ENCODE measurements around the gene FGFR1OP2.

DNA sequence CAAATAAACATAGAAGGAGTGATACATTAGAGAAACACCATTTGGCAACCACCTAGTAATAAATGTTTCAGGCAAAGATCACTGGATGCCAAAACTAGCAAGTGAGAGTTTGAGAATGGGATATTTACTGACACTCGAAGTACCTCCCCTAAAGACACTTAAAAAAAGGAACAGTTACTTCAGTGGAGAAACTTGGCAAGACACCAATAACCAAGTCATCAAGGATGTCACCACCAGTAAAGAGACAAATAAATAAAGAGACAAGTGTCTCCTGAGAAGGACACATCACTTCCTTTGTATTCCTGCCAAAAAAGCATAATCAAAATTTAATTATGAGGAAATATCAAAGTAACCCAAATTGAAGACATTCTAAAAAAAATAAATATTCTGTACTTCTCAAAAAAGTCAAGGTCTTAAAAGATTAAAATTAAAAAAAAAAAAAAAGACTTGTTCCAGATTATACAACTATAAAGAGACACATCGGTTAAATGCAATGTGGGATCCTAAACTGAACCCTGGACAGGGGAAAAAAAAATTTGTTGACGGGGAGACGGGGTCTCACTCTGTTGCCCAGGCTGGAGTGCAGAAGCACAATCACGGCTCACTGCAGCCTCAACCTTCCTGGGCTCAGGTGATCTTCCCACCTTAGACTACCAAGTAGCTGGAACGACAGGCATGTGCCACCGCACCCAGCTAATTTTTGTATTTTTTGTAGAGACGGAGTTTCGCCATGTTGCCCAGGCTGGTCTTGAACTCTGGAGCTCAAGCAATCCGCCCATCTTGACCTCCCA lies 49.6 kb downstream of the FGFR1OP2 start:
- TF ChIP-seq GABPA (IDR thresholded peaks at IDR 0.05; ENCODE audit: low read depth): no peak
- TF ChIP-seq, protein P1, sequence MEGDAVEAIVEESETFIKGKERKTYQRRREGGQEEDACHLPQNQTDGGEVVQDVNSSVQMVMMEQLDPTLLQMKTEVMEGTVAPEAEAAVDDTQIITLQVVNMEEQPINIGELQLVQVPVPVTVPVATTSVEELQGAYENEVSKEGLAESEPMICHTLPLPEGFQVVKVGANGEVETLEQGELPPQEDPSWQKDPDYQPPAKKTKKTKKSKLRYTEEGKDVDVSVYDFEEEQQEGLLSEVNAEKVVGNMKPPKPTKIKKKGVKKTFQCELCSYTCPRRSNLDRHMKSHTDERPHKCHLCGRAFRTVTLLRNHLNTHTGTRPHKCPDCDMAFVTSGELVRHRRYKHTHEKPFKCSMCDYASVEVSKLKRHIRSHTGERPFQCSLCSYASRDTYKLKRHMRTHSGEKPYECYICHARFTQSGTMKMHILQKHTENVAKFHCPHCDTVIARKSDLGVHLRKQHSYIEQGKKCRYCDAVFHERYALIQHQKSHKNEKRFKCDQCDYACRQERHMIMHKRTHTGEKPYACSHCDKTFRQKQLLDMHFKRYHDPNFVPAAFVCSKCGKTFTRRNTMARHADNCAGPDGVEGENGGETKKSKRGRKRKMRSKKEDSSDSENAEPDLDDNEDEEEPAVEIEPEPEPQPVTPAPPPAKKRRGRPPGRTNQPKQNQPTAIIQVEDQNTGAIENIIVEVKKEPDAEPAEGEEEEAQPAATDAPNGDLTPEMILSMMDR (IDR thresholded peaks at IDR 0.05): no peak
- TF ChIP-seq USF2 (IDR thresholded peaks at IDR 0.05; ENCODE audit: borderline replicate concordance, low read depth, low read length): no peak
- no peak for TF ChIP-seq POLR2AphosphoS5 (IDR thresholded peaks at IDR 0.05; ENCODE audit: low read depth, low read length)
- no peak for TF ChIP-seq ELF1 (IDR thresholded peaks at IDR 0.05)
- TF ChIP-seq SIN3A (IDR thresholded peaks at IDR 0.05; ENCODE audit: borderline replicate concordance, low read depth, low read length): no peak
- no peak for TF ChIP-seq TEAD4 (IDR thresholded peaks at IDR 0.05; ENCODE audit: borderline replicate concordance, insufficient read depth)
- TF ChIP-seq FOSL2 (IDR thresholded peaks at IDR 0.05; ENCODE audit: borderline replicate concordance, low read depth): no peak
- TF ChIP-seq EP300 (IDR thresholded peaks at IDR 0.05; ENCODE audit: borderline replicate concordance in 1 of 2, low read depth in 1 of 2, low read length in 1 of 2): no peak
- TF ChIP-seq EZH2phosphoT487 (IDR thresholded peaks at IDR 0.05; ENCODE audit: borderline replicate concordance, low read depth): no peak

All from SK-N-SH (cell line).